Lung (tissue), 12 donors: ENCODE data around the gene ACTN1. TPM values are rescaled to one million over a fixed set of nuclear protein-coding genes. Genes with fewer than 3 reads are reported as not detected.

ENCODE experiments used
- ATAC-seq: fragments of 200-7000 bp; cut with Tn5 transposase; one replicate; pipeline ENCODE4 v1.9.1; 2020; ENCODE audit warnings: moderate number of reproducible peaks; ENCODE audit not compliant: insufficient read depth, low FRiP score
- DNase-seq, 3 donors: peaks; one replicate each; pipeline ENCODE4 v3.0.0-alpha.2; 2013 to 2017
- H3K27ac ChIP-seq, 2 donors: one replicate each; pipeline ENCODE4 v1.5.1; 2013; ENCODE audit warnings: mild to moderate bottlenecking in 2 of 2, moderate library complexity in 2 of 2, control low read depth in 1 of 2, inconsistent platforms in 1 of 2, low read depth in 1 of 2, low read length in 1 of 2
- H3K27me3 ChIP-seq, 3 donors: one replicate each; pipeline ENCODE4 v1.5.1; 2013; ENCODE audit warnings: low read length in 2 of 3; ENCODE audit not compliant: control insufficient read depth in 3 of 3, insufficient read depth in 3 of 3
- H3K36me3 ChIP-seq, 4 donors: one replicate each; pipeline ENCODE4 v1.5.1; 2013; ENCODE audit warnings: low read length in 4 of 4, mild to moderate bottlenecking in 1 of 4, moderate library complexity in 1 of 4; ENCODE audit not compliant: control insufficient read depth in 4 of 4, insufficient read depth in 4 of 4
- H3K4me1 ChIP-seq, 5 donors: one replicate each; pipeline ENCODE4 v1.5.1; 2013; ENCODE audit warnings: low read length in 5 of 5, mild to moderate bottlenecking in 2 of 5, moderate library complexity in 1 of 5; ENCODE audit not compliant: control insufficient read depth in 5 of 5, insufficient read depth in 5 of 5
- H3K4me3 ChIP-seq: one replicate; pipeline ENCODE4 v1.5.1; 2013; ENCODE audit warnings: mild to moderate bottlenecking, control low read depth, moderate library complexity
- H3K9ac ChIP-seq, 2 donors: one replicate each; pipeline ENCODE4 v1.5.1; 2013; ENCODE audit warnings: low read length in 2 of 2, control low read depth in 1 of 2; ENCODE audit not compliant: insufficient read depth in 1 of 2
- H3K9me3 ChIP-seq, 4 donors: one replicate each; pipeline ENCODE4 v1.5.1; 2013; ENCODE audit warnings: low read length in 3 of 4, mild to moderate bottlenecking in 1 of 4, moderate library complexity in 1 of 4; ENCODE audit not compliant: control insufficient read depth in 4 of 4, insufficient read depth in 3 of 4
- WGBS, 2 donors: extraction: QIAGEN DNeasy Blood & Tissue Kit; methylation state at CpG; one replicate each; pipeline ENCODE4 v1.1.7; 2013; 5-methylcytosine and 5-hydroxymethylcytosine counted together
- polyA plus RNA-seq, 2 donors: library from polyadenylated mRNA; stranded (reverse); fragments of 200-250 nt; gene quantifications; one replicate each; pipeline ENCODE4 v1.2.1, GENCODE V29; 2013
- total RNA-seq, 2 donors: library from RNA; depleted of rRNA in 1 of 2; stranded (reverse); fragments of >200 nt in 1 of 2; gene quantifications; one replicate each; pipeline ENCODE4 v1.2.1, GENCODE V29; 2014 to 2021
- TF ChIP-seq, protein P1 (sequence below): IDR thresholded peaks from 2 replicates; pipeline ENCODE4 v1.5.1; 2012; ENCODE audit warnings: mild to moderate bottlenecking; ENCODE audit errors: control extremely low read depth, extremely low read depth
- donor health status: control.
- donor health status: control.
- donor health status: Bipolar disorder and iron deficiency.
- donor health status: healthy.
- donor health status: DM: yes; HTN: yes; CAD: no.

The ACTN1 gene
- total and polyA plus RNA-seq, 4 donors: 40.9 to 168 (median 117) TPM

- no peak for ATAC-seq
- no peaks in the 10 kb centered on the region for H3K36me3 ChIP-seq
- no peaks in the 10 kb centered on the region for H3K9me3 ChIP-seq
- no peak overlapping the region for H3K4me3 ChIP-seq
- DNase-seq: peak; percentile 30 to 50 (median 41)
- WGBS, 2 donors: 31 to 57% methylated on average over 5 of the region's 5 CpGs
- TF ChIP-seq, protein P1, sequence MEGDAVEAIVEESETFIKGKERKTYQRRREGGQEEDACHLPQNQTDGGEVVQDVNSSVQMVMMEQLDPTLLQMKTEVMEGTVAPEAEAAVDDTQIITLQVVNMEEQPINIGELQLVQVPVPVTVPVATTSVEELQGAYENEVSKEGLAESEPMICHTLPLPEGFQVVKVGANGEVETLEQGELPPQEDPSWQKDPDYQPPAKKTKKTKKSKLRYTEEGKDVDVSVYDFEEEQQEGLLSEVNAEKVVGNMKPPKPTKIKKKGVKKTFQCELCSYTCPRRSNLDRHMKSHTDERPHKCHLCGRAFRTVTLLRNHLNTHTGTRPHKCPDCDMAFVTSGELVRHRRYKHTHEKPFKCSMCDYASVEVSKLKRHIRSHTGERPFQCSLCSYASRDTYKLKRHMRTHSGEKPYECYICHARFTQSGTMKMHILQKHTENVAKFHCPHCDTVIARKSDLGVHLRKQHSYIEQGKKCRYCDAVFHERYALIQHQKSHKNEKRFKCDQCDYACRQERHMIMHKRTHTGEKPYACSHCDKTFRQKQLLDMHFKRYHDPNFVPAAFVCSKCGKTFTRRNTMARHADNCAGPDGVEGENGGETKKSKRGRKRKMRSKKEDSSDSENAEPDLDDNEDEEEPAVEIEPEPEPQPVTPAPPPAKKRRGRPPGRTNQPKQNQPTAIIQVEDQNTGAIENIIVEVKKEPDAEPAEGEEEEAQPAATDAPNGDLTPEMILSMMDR: no peak
- H3K4me1 ChIP-seq: peaks cover 39 to 90% (median 50%) of the 10 kb centered on the region in 5 donors
- H3K9ac ChIP-seq: no peak overlapping the region
- H3K27ac ChIP-seq: no peak overlapping the region
- H3K27me3 ChIP-seq: no peaks in the 10 kb centered on the region
Measured at GRCh38 chr14:68941820-68942219, 37.3 kb downstream of the ACTN1 start.

GRCh38 chr14:68940614-68941185, 38.4 kb downstream of the ACTN1 start:
- Histone ChIP-seq H3K27me3 (no peaks in the 10 kb centered on the region), H3K27ac (no peak overlapping the region), H3K4me3 (no peak overlapping the region), H3K4me1 (peaks cover 46 to 92% (median 58%) of the 10 kb centered on the region in 5 donors), H3K9me3 (no peaks in the 10 kb centered on the region), H3K9ac (no peak overlapping the region), H3K36me3 (no peaks in the 10 kb centered on the region)
- TF ChIP-seq, protein P1: no peak
- no peak for DNase-seq
- 86 to 92% methylated on average over 3 of the region's 3 CpGs for WGBS, 2 donors
- ATAC-seq: no peak

GRCh38 chr14:68939893-68940613, 39.0 kb downstream of the ACTN1 start:
- whole genome bisulfite sequencing, 2 donors: 62 to 72% methylated on average over 9 of the region's 9 CpGs
- no peaks in the 10 kb centered on the region for H3K27me3 ChIP-seq
- H3K4me1 ChIP-seq: peaks cover 43 to 85% (median 54%) of the 10 kb centered on the region in 5 donors
- peak; percentile 72 to 84 (median 81) for DNase-seq
- H3K9me3 ChIP-seq: no peaks in the 10 kb centered on the region
- H3K9ac ChIP-seq: peak overlapping the region in 1 of 2 donors; percentile 19
- TF ChIP-seq, protein P1: no peak
- no peak for ATAC-seq
- no peaks in the 10 kb centered on the region for H3K36me3 ChIP-seq
- no peak overlapping the region for H3K4me3 ChIP-seq
- H3K27ac ChIP-seq: peak overlapping the region; percentile 41 to 68
